ENCODE results near the gene ZCCHC17. TPM values are rescaled to one million over a fixed set of nuclear protein-coding genes. Genes with fewer than 3 reads are reported as not detected.

ZCCHC17 gene
- 32.0 and 36.5 TPM in 2 replicates for total RNA-seq

GRCh38 chr1:31296486-31297276 is at the start of gene ZCCHC17, which contains the start of gene SNRNP40:
ZCCHC17 (plus strand) TSS chr1:31297032; CDS start chr1:31310099, 13,067 bp downstream.
SNRNP40 (minus strand) TSS chr1:31296788; CDS start chr1:31296751, 37 bp downstream.

GRCh38 chr1:31373056-31373896 is 76.4 kb downstream of the ZCCHC17 start, which contains the start of gene FABP3:
FABP3 (minus strand) TSS chr1:31373076; CDS start chr1:31373014, 62 bp downstream.

DNA sequence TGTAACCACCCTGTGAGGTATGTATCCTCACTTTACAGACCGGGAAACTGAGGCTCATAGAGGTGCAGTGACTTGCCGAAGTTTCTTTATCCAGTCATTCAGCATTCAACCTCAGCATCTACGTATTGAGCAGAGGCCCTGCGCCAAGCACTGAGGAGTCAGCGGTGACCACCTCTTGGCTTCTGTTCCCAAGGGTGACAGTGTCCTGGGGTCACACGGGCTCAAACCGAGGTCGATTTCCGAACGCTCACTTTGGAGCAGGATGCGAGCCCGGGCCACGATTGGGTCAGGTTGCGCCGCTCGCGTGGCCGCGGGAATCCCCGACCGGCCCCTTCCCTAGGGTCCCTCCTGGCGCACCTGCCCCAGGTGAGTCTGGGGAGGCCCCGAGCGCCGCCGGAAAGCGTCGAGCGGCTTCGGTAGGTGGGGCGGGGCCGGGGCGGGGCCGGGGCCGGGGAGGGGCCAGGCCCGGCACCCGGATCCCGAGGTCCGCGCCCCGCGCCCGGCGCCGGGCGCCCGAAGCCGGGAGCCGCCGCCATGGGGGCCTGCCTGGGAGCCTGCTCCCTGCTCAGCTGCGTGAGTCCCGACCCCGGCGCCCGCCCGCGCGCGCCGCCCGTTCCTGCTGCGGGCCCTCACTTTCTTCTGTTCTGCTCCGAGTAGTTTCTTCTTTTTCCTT is 116.0 kb downstream of the ZCCHC17 start, which contains the start of gene SERINC2:
Gene SERINC2, plus strand, starts transcription at position 482 of the 673 bp plus-strand sequence. Its CDS starts 53 bp downstream, at position 535.

Other genes with a start within 250 kb of the ZCCHC17 start
- gene PUM1, start 231.3 kb upstream of the ZCCHC17 start, total RNA-seq: 59.6 and 65.5 TPM in 2 replicates
- gene NKAIN1, start 57.1 kb upstream of the ZCCHC17 start, total RNA-seq: 0.32 and 0.39 TPM in 2 replicates
- 74.2 and 78.5 TPM in 2 replicates for gene SNRNP40, start 244 bp upstream of the ZCCHC17 start, total RNA-seq
- 32.3 and 40.8 TPM in 2 replicates for gene FABP3, start 76.0 kb downstream of the ZCCHC17 start, total RNA-seq
- gene SERINC2, start 116.2 kb downstream of the ZCCHC17 start, total RNA-seq: 3.7 and 5.0 TPM in 2 replicates

All from articular chondrocyte of knee joint (primary cell).